T-helper 1 cell treated with Interleukin-12 subunit alpha and Interleukin-12 subunit beta and Interleukin-4 antibody, amounts not matched to agents 30 ng/mL and 1 ng/mL, for 36 hours (primary cell): ENCODE results near the gene PRKAR1B. TPM values are rescaled to one million over a fixed set of nuclear protein-coding genes. Genes with fewer than 3 reads are reported as not detected.

Source experiments
- intact Hi-C: fragments of 100-400 bp; cut with micrococcal nuclease; formaldehyde crosslinking; loops from one replicate; pipeline ENCODE4 v1.15.1; 2024
- total RNA-seq: library from RNA; stranded (reverse); gene quantifications from 2 replicates; pipeline ENCODE4 v1.2.3, GENCODE V29; 2022

The PRKAR1B gene
- total RNA-seq, 1 donor from 2014 or later: 25.2 TPM

DNA sequence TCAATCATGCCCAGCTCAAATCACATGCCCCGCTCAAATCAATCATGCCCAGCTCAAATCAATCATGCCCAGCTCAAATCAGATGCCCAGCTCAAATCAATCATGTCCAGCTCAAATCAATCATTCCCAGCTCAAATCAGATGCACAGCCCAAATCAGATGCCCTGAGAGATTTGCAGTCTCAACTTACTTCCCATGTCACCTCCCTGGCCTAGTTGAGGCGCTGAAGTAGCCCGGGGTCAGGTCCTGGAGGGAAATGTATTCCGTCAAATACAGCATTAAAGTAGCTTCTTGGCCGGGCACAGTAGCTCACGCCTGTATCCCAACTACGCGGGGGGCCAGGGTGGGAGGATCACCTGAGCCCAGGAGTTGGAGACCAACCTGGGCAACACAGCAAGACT lies 15.7 kb upstream of the PRKAR1B start:
- intact Hi-C loops: no loop called here

DNA sequence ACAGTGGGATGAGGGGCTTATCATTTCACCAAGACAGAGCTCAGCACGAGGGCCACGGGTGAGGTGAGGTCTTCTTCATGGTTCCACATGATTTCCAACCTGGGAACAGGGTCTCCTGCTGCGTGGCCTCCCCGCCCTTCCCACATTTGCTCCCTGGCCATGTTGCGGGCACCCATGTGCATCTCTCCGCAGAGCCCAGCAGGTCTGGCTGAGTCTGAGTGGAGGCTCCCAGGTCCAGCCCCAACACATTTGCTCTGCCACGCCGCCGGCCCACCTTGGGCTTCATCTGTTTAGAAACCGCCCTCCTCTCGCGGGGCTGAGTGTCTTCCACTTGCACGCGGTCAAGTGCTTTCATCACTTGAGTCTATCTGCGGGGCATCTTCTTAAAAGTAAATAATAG lies 14.8 kb upstream of the PRKAR1B start:
- intact Hi-C loops: no loop called here

DNA sequence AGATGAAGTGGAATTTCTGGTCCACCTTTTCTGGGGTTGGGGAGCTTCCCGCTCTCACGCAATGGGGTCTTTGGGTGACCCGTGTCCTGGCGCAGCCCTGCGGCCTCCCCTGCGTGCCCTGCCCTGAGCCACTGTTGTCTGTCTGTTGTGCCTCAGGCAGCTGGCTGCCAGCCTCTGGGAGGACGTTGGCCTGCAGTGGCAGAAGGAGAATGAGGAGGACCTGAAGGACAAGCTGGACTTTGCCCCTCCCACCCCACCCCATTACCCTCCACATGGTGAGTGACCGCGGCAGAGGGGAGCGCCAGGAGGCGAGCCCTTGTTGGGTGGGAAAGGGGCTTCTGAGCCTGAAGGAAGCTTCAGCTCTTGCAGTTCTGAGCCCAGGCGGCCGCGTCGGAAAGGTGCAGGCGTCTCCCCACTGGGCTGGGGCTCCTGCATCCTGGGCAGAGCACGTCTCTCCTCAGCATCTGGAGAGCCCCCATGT lies 14.2 kb upstream of the PRKAR1B start:
- intact Hi-C loops: no loop called here

DNA sequence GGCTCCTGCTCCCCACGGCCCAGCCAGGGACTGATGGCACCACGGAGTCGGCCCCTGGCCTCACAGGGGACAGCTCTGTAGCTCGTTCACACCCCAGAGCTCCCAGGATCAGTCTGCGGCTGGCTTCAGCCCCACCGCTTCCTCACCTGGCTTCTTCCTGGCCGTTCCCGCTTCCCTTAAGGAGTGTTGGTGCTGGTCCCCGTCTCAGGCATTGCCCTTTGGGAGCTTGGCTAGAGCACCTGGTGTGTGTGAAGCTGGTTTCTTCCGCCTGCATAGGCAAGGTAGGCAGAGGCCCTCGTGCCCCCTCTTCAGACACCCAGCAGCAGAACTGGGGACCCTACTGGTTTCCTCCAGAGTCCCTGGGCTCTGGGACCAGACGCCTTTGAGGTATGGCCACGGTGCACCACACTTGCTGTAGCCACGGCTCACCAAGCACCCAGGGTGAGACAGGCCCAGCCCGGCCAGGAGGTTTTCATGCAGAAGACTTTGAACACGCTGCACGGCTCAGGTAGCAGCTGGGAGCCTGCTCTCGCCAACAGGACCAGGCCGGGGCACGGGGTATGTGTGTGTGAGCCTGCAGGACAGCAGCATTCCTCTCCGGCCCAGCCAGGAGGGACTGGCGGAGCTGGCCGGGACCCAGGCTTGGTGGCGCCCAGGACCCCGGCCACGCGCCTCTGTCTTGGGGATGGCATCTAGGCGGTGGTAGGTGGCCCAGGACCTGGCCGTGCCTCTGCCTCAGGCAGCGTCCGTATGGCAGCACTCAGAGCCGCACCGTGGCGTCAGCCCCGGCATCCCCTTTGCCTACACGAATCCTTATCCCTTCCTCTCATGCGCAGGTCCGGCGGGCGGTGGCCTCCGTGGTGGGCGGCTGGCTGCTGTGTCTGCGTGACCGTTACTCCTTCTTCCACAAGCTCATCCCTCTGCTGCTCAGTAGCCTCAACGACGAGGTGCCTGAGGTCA lies 13.2 kb upstream of the PRKAR1B start:
- intact Hi-C loops: no loop called here

- intact Hi-C loops: no loop called here
Observed at GRCh38 chr7:739455-739982, 12.4 kb upstream of the PRKAR1B start.

DNA sequence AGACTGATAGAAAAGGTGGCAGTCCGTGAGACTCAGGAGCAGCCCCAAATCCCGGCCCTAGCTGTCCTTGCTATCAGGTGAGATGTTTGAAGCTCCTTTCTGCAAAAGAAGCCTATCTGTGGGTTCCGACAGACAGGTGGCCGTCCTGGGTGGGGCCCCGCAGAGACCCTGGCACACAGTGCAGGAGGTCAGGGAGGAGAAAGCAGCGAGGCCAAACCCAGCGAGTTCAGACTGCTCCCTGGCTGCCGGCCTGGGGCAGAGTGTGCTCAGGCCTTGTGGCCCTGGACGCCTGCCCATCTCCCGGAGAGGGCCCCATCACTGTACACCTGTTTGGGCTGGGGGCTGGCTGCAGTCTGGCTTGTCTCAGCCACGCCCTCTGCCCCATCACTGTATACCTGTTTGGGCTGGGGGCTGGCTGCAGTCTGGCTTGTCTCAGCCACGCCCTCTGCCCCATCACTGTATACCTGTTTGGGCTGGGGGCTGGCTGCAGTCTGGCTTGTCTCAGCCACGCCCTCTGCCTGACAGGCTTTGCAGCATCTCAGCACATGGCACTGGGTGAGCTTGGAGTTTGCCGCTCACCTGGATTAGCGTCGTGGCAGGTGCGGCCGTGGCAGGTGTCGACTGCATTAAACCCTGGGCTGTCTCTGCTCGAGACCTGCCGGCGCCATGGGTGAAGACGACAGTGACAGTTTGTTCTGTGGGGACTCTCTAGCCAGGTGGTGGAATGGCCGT lies 11.8 kb upstream of the PRKAR1B start:
- intact Hi-C loops: no loop called here

DNA sequence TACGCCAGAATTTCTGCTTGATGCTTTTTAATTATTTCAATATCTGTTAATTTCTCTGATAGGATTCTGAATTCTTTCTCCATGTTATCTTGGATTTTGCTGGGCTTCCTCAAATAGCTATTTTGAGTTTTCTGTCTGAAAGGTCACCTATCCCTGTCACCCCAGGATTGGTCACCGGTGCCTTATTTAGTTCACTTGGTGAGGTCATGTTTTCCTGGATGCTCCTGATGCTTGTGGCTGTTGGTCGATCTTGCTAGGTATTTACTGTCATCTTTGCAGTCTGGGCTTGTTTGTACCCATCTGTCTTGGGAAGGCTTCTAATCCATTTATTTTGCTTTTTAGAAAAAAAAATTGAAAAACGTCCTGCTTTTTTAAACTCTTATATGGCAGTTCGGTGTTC lies 11.2 kb upstream of the PRKAR1B start:
- intact Hi-C loops: no loop called here

GRCh38 chr7:734808-735207 lies 7.7 kb upstream of the PRKAR1B start:
- intact Hi-C loops: no loop called here

GRCh38 chr7:734214-734613 lies 7.1 kb upstream of the PRKAR1B start:
- intact Hi-C loops: no loop called here

DNA sequence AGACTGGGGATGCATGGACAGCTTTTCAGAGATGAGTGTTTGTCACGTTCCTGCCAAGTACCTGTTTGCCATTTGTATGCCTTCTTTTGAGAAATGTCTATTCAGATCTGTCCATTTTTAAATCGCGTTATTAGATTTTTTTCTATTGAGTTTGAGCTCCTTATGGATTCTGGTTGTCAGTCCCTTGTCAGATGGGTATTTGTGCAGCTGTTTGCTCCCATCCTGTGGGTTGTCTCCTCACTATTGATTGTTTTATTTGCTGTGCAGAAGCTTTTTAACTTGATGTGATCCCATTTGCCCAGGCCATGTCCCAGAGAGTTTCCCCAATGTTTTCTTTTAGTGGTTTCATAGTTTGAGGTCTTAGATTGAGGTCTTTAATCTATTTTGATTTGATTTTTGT lies 5.5 kb upstream of the PRKAR1B start:
- intact Hi-C loops: no loop called here

DNA sequence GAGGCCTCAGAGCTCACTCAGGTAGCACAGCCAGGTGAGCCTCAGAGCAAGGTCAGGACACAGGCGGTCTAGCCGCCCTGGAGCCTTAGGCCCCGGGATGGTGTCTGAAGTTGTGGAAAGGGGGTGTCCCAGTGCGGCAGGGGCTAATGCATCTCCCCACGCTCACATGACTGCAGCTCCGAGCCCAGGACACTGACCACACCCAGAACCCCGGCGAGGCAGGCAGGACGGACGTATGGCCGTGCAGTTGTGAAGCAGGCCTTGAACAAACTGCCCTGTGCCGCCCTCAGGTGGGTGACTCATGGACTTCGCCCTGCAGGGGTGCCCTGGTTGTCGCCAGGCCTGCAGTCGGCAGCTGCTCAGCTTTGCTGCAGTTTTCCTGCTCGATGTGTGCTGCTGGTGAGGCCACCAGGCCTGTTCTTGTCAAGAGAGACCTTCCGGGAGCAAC lies 5.0 kb upstream of the PRKAR1B start:
- intact Hi-C loops: no loop called here

DNA sequence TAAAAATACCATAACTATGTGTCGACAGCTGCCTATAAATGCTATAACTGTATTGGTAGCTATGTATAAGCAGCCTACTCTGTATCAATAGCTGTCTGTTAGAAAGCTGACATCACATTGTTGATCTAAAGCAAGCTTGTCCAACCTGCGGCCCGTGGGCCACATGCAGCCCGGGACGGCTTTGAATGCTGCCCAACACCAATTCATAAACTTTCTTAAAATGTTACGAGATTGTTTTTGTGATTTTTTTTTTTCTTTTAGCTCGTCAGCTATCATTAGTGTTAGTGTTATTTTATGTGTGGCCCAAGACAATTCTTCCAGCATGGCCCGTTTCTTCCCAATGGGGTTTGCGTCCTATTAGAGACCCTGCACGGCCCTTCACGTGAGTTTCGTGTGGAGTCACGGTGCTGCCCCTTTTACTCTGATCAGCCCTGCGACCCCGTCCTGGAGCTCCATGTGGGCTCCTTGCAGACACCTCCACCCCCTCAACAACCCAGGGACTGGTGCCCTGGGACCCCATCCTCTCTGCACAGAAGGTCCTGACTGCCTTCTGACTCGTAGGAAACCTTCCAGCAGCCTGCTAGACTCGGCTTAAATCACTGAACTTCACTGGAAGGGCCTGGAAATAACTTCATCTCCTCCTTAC lies 4.5 kb upstream of the PRKAR1B start:
- intact Hi-C loops: no loop called here

GRCh38 chr7:730501-731439 lies 3.7 kb upstream of the PRKAR1B start:
- intact Hi-C loops: no loop called here

- intact Hi-C loops: loop anchor here (5.0 kb wide), 5 partner anchors 103 to 1828 kb away; partner anchors contain the start of genes BRAT1, IQCE and SUN1
Observed at GRCh38 chr7:729140-730000, 2.3 kb upstream of the PRKAR1B start.

- intact Hi-C loops: loop anchor here (5.0 kb wide), 5 partner anchors 104 to 1829 kb away; partner anchors contain the start of genes BRAT1, IQCE and SUN1
Observed at GRCh38 chr7:728602-729001, 1.5 kb upstream of the PRKAR1B start.

GRCh38 chr7:727806-728460 lies 852 bp upstream of the PRKAR1B start:
- intact Hi-C loops: loop anchor here (1.0 to 5.0 kb wide), 8 partner anchors 85 to 1829 kb away; partner anchors contain the start of genes BRAT1, GET4, IQCE and SUN1

DNA sequence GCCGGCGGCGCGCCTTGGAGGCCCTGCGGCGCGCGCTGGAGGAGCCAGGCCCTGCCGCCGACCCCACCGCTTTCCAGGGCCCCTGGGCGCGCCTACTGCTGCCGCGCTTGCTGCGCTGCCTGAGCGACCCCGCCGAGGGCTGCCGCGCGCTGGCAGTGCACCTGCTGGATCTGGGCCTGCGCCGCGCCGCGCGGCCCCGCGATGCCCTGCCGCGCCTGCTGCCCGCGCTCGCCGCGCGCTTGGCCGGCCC lies 302 bp downstream of the PRKAR1B start:
- intact Hi-C loops: loop anchor here (1.0 to 5.0 kb wide), 10 partner anchors 87 to 1831 kb away; partner anchors contain the start of genes BRAT1, GET4, IQCE and SUN1

DNA sequence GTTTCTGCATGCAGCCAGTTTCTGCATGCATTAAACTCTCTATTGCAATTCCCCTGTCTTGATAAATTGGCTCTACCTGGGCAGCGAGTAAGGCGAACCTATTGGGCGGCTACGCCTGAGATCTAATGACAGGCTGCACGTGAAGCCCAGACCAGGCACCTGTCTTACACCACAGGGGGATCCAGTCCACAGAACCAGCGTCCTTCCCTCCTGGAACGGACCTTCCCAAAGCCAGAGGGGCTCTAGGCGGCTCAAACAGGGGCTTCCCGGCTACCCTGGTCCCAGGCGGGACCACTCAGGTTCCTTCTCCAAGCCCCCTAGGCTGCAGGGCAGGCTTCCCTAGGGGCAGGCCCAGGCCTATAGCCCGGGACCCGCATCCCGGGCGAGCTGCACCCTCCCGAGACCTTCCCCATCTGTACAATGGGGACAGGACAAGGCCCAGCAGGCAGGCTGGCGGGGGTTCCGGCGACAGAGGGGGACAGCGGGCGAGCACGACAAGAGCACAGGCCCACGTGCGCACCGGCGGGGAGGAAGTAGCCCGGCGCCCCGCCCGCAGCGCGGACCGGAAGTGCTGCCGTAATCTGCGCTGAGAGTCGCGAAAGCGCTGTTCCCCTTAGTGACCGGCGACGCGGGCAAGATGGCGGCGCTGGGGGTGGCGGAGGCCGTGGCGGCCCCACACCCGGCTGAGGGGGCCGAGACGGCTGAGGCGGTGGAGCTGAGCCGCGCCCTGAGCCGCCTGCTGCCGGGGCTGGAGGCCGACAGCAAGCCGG lies 812 bp downstream of the PRKAR1B start, which contains the start of gene DNAAF5:
Gene DNAAF5 (plus strand): TSS at position 616 of the 770 bp plus-strand sequence. CDS start 22 bp downstream, at position 638.
- intact Hi-C loops: loop anchor here (1.0 to 5.0 kb wide), 9 partner anchors 106 to 1831 kb away; partner anchors contain the start of genes BRAT1, GET4, IQCE and SUN1
